Small intestine (tissue), 7 donors: ENCODE data around the gene PIGS. TPM values are rescaled to one million over a fixed set of nuclear protein-coding genes. Genes with fewer than 3 reads are reported as not detected.

ENCODE experiments used
- DNase-seq, 2 donors: peaks; one replicate each; pipeline versions ENCODE4 v3.0.0 to v3.0.0-alpha.2; 2013
- FAIRE-seq: peaks from 2 replicates; lab custom pipeline; 2012; peaks lifted over from hg19 to GRCh38; lab: Jason Lieb, UNC
- H3K27ac ChIP-seq, 3 donors: one replicate each; pipeline ENCODE4 v1.5.1; 2013; ENCODE audit warnings: low read length in 2 of 3, mild to moderate bottlenecking in 2 of 3, control low read depth in 1 of 3, inconsistent platforms in 1 of 3, low read depth in 1 of 3, moderate library complexity in 1 of 3
- H3K27me3 ChIP-seq, 3 donors: one replicate each; pipeline ENCODE4 v1.6.1; 2013; ENCODE audit warnings: low read length in 3 of 3, inconsistent platforms in 1 of 3; ENCODE audit not compliant: control insufficient read depth in 3 of 3, insufficient read depth in 3 of 3
- H3K36me3 ChIP-seq, 3 donors: one replicate each; pipeline ENCODE4 v1.6.1; 2013; ENCODE audit warnings: low read length in 3 of 3, inconsistent platforms in 1 of 3, low read depth in 1 of 3, mild to moderate bottlenecking in 1 of 3, moderate library complexity in 1 of 3; ENCODE audit not compliant: control insufficient read depth in 3 of 3, insufficient read depth in 2 of 3
- H3K4me1 ChIP-seq, 3 donors: one replicate each; pipeline ENCODE4 v1.6.1; 2013; ENCODE audit warnings: low read length in 2 of 3, inconsistent platforms in 1 of 3, low read depth in 1 of 3, mild to moderate bottlenecking in 1 of 3, moderate library complexity in 1 of 3; ENCODE audit not compliant: control insufficient read depth in 3 of 3, insufficient read depth in 2 of 3
- H3K4me3 ChIP-seq, 3 donors: one replicate each; pipeline ENCODE4 v1.5.1; 2013; ENCODE audit warnings: low read length in 3 of 3, control low read depth in 1 of 3, inconsistent platforms in 1 of 3, low read depth in 1 of 3, mild to moderate bottlenecking in 1 of 3, moderate library complexity in 1 of 3
- H3K9me3 ChIP-seq, 2 donors: one replicate each; pipeline ENCODE4 v1.6.1; 2013; ENCODE audit warnings: low read depth in 1 of 2, low read length in 1 of 2; ENCODE audit not compliant: control insufficient read depth in 2 of 2, insufficient read depth in 1 of 2
- WGBS, 3 donors: extraction: QIAGEN DNeasy Blood & Tissue Kit; methylation state at CpG; one replicate each; pipeline ENCODE4 v1.1.7; 2013; 5-methylcytosine and 5-hydroxymethylcytosine counted together
- polyA plus RNA-seq, 4 donors: library from polyadenylated mRNA; stranded (reverse) in 3 of 4; unstranded in 1 of 4; fragments of 200-250 nt in 3 of 4; fragments of 120-200 nt in 1 of 4; gene quantifications; one replicate each; pipeline versions ENCODE4 v1.2.1 to v1.2.3, GENCODE V29; 2013
- donor health status: healthy with polysubstance abuse.
- donor health status: control.
- donor health status: control.
- donor health status: Bipolar disorder and iron deficiency.
- donor health status: healthy.

Gene PIGS
- polyA plus RNA-seq, 4 donors = 24.8 to 131 (median 39.8) TPM

GRCh38 chr17:28534740-28535375 lies 36.5 kb downstream of the PIGS start:
- H3K9me3 ChIP-seq = no peaks in the 10 kb centered on the region
- H3K4me3 ChIP-seq = no peak overlapping the region
- H3K36me3 ChIP-seq = no peaks in the 10 kb centered on the region
- FAIRE-seq (no peak), DNase-seq (no peak)
- H3K4me1 ChIP-seq = peaks cover 0 to 4% (median 0%) of the 10 kb centered on the region in 3 donors
- WGBS, 3 donors = 87 to 92% (median 88%) methylated on average over 11 of the region's 11 CpGs
- H3K27me3 ChIP-seq = peaks cover 0 to 2% (median 0%) of the 10 kb centered on the region in 3 donors
- H3K27ac ChIP-seq = no peak overlapping the region

DNA sequence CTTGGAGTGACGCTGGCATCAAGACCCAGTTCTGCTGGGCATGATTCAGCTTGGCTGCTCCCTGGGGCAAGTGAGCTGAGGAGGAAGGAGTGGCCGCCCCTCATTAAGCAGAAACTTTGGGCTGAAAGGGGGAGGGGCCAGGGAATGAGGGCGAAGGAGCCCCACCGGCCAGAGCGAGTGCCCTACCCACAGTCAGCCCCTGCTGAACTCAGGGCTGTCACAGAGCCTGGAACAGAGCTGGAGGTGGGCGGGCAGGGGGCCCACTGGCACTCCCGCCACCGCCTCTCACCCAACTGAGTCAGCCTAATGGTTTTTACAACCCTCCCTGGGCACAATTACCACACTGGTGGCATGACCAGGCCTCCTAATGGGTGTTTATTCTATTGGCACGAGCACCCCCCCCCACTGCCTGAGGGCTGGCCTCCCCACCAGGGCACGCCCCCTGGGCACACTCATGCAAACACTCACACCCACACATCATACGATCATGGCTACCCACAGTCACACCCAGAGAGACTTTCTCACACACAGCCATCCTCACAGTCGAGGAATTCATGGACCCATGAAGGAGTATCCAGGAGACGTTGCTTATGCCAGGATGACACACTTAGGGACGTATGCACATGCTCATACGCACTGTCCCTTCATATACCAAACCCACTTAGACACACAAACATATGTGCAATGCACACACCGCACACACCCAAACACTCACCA lies 38.1 kb downstream of the PIGS start:
- peaks cover 0 to 2% (median 0%) of the 10 kb centered on the region in 3 donors for H3K27me3 ChIP-seq
- no peak overlapping the region for H3K4me3 ChIP-seq
- peaks cover 0 to 4% (median 0%) of the 10 kb centered on the region in 3 donors for H3K4me1 ChIP-seq
- H3K9me3 ChIP-seq = no peaks in the 10 kb centered on the region
- DNase-seq (no peak), FAIRE-seq (no peak)
- WGBS, 3 donors = 36 to 62% (median 56%) methylated on average over 14 to 16 of the region's 16 CpGs
- no peaks in the 10 kb centered on the region for H3K36me3 ChIP-seq
- no peak overlapping the region for H3K27ac ChIP-seq

GRCh38 chr17:28532050-28532960 lies 39.0 kb downstream of the PIGS start:
- Histone ChIP-seq H3K27ac (no peak overlapping the region), H3K4me3 (no peak overlapping the region), H3K27me3 (peaks cover 0 to 2% (median 0%) of the 10 kb centered on the region in 3 donors), H3K4me1 (peaks cover 0 to 4% (median 2%) of the 10 kb centered on the region in 3 donors), H3K36me3 (no peaks in the 10 kb centered on the region), H3K9me3 (no peaks in the 10 kb centered on the region)
- FAIRE-seq (no peak), DNase-seq (no peak)
- WGBS, 3 donors = 64 to 82% (median 71%) methylated on average over 7 of the region's 7 CpGs

DNA sequence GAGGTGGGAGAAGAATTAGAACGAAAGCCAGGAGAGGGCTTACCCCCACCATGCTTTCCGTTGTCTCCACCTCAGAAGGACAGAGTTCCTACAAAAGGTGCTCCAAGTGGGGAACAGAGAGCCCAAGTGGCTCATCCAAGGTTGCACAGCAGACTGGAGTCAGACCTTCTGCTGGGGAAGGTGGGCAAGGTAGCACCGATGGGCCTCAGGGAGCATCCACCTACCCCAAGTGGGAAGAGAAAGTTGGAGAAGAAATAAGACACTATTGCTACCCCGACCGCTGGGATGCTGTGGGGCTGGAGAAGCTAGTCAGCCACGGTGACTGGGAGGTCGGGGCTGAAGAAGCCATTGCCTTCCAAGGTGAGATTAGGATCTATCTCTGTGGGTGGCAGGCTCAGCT lies 40.4 kb downstream of the PIGS start:
- H3K27ac ChIP-seq = no peak overlapping the region
- DNase-seq (no peak), FAIRE-seq (no peak)
- 79 to 83% (median 80%) methylated on average over 7 of the region's 7 CpGs for WGBS, 3 donors
- H3K27me3 ChIP-seq = peaks cover 0 to 2% (median 0%) of the 10 kb centered on the region in 3 donors
- no peak overlapping the region for H3K4me3 ChIP-seq
- no peaks in the 10 kb centered on the region for H3K9me3 ChIP-seq
- peaks cover 0 to 9% (median 4%) of the 10 kb centered on the region in 3 donors for H3K4me1 ChIP-seq
- no peaks in the 10 kb centered on the region for H3K36me3 ChIP-seq

- H3K9me3 ChIP-seq = no peaks in the 10 kb centered on the region
- no peak overlapping the region for H3K4me3 ChIP-seq
- peaks cover 0 to 2% (median 0%) of the 10 kb centered on the region in 3 donors for H3K27me3 ChIP-seq
- no peaks in the 10 kb centered on the region for H3K36me3 ChIP-seq
- DNase-seq (no peak), FAIRE-seq (no peak)
- peaks cover 0 to 16% (median 4%) of the 10 kb centered on the region in 3 donors for H3K4me1 ChIP-seq
- 88 to 92% (median 88%) methylated on average over 4 of the region's 4 CpGs for WGBS, 3 donors
- no peak overlapping the region for H3K27ac ChIP-seq
Observed at GRCh38 chr17:28530250-28530649, 41.1 kb downstream of the PIGS start.

- H3K27me3 ChIP-seq = peaks cover 0 to 2% (median 0%) of the 10 kb centered on the region in 3 donors
- WGBS, 3 donors = 83 to 87% (median 84%) methylated on average over 3 of the region's 3 CpGs
- H3K9me3 ChIP-seq = no peaks in the 10 kb centered on the region
- no peak overlapping the region for H3K4me3 ChIP-seq
- FAIRE-seq (no peak), DNase-seq (no peak)
- H3K36me3 ChIP-seq = no peaks in the 10 kb centered on the region
- no peak overlapping the region for H3K27ac ChIP-seq
- peaks cover 0 to 25% (median 4%) of the 10 kb centered on the region in 3 donors for H3K4me1 ChIP-seq
Observed at GRCh38 chr17:28529013-28529400, 42.3 kb downstream of the PIGS start.

DNA sequence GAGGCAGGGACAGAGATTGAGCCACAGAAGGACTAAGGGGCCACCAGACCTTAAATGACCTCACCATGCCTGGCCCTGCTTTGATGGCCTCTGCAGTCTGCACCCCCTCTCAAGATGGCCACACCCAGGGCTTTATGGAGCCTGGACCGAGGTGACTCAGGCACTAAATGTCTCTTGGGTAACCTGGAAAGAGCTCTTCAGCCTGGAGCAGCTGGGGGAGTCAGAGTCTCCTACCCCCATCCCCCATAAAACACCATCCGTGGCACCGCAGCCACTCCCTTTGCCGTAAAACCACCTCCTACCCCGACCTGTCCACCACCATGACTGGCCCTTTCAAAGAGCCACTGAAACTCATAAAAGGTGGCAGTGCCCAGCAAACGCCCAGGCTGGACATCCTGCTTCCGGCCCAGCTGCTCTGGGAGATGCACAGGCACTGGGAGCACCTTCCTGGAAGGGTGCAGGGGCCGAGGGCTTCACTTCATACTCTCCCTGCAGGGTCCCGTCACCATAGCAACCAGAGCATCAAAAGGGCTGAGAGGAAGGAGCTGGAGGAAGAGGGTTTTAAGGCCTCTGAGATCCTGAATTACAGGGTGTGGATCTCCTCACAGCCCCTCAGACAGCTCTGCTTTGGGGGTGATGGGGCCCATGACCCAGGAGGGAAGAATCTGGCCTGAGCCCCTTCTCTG lies 42.9 kb downstream of the PIGS start:
- Histone ChIP-seq H3K27me3 (peaks cover 0 to 2% (median 0%) of the 10 kb centered on the region in 3 donors), H3K4me1 (peaks cover 0 to 25% (median 4%) of the 10 kb centered on the region in 3 donors), H3K27ac (no peak overlapping the region), H3K36me3 (no peaks in the 10 kb centered on the region), H3K4me3 (no peak overlapping the region), H3K9me3 (no peaks in the 10 kb centered on the region)
- FAIRE-seq (no peak), DNase-seq (peak; percentile 26 to 37)
- whole genome bisulfite sequencing, 3 donors = 45 to 62% (median 56%) methylated on average over 9 of the region's 9 CpGs
